ENCODE data around the gene GRIK3. TPM values are rescaled to one million over a fixed set of nuclear protein-coding genes. Genes with fewer than 3 reads are reported as not detected.

The GRIK3 gene
- total and polyA plus RNA-seq, 4 donors = 0.03 to 0.08 (median 0.05) TPM; not detected in 1

DNA sequence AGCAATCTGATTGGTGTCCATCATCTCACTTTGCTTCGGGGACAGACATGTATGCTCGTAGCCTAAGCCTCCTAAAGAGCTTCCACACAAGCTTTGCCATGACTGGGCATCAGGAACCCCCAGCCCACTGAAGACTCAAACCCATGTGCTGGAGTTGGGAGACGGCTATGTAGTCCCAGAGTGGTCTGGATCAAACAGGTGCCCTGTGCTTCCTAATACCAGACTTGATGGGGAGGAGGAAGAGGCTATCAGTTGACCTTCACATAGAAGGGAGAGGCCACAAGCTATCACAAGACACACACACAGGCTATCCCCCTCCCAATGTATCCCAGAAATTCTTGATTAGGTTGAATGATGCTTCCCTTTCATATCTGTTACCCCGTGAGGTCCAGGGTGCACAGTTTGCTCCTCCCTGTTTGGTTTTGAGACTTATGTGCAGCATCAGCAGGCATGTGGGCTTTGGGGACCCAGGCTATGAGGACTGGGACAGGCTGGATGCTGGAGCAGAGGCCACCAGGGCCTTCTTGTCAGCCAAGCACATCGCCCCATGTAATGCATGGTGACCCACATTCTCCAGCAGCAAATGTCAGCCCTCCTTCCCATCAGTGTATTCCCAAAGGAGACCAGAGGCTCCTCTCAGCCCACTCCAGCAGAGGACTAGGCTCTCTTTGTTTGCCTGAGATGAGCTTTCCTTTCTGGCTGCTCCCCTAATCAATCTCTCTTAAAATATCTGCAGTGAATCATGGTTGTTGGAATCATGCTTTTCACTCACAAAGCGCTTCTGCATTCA is 159.8 kb downstream of the GRIK3 start:
- Histone ChIP-seq H3K4me3 (ENCODE audit: low read depth in 1 of 3, low read length in 3 of 3) (no peak overlapping the region), H3K4me1 (ENCODE audit: control insufficient read depth in 4 of 4, insufficient read depth in 4 of 4, low read length in 3 of 4) (no peaks in the 10 kb centered on the region)

DNA sequence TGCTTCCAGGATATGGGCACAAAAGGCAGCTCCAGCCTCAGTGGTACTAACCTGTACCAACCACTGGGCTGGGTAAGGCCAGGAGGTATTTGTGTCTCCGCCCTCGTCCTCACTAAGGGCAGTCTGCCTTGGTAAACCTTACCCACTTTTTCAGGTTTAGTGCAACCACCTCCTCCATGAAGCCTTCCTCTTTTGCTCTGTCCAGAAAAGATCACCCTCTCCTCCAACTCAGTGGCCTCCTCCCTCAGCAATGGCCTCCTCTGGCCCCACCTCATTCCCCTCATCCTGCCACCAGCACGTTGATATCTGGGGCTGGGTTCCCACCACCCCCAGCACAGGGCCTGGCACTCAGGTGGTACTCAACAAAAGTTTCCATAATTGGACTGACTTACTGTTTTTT is 161.5 kb downstream of the GRIK3 start:
- H3K4me1 ChIP-seq (ENCODE audit: control insufficient read depth in 4 of 4, insufficient read depth in 4 of 4, low read length in 3 of 4) = no peaks in the 10 kb centered on the region
- TF ChIP-seq, protein P1, sequence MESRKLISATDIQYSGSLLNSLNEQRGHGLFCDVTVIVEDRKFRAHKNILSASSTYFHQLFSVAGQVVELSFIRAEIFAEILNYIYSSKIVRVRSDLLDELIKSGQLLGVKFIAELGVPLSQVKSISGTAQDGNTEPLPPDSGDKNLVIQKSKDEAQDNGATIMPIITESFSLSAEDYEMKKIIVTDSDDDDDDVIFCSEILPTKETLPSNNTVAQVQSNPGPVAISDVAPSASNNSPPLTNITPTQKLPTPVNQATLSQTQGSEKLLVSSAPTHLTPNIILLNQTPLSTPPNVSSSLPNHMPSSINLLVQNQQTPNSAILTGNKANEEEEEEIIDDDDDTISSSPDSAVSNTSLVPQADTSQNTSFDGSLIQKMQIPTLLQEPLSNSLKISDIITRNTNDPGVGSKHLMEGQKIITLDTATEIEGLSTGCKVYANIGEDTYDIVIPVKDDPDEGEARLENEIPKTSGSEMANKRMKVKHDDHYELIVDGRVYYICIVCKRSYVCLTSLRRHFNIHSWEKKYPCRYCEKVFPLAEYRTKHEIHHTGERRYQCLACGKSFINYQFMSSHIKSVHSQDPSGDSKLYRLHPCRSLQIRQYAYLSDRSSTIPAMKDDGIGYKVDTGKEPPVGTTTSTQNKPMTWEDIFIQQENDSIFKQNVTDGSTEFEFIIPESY (IDR thresholded peaks at IDR 0.05) = no peak
- TF ChIP-seq HNF4A (conservative IDR thresholded peaks at IDR 0.05) (no peak), NR2F2 (IDR thresholded peaks at IDR 0.05) (no peak)
- H3K27ac ChIP-seq (ENCODE audit: low read depth in 1 of 2, low read length in 2 of 2) = no peak overlapping the region
- no peaks in the 10 kb centered on the region for H3K9me3 ChIP-seq (ENCODE audit: control insufficient read depth in 4 of 4, low read length in 3 of 4)
- WGBS = 52% methylated on average over 3 of the region's 3 CpGs
- peaks cover 0 to 3% (median 0%) of the 10 kb centered on the region in 4 donors for H3K27me3 ChIP-seq (ENCODE audit: control insufficient read depth in 4 of 4, insufficient read depth in 4 of 4, low read length in 3 of 4)
- DNase-seq (ENCODE audit: low spot score) = no peak
- no peak overlapping the region for H3K4me3 ChIP-seq (ENCODE audit: low read depth in 1 of 3, low read length in 3 of 3)
- no peaks in the 10 kb centered on the region for H3K36me3 ChIP-seq (ENCODE audit: control insufficient read depth in 4 of 4, insufficient read depth in 3 of 4, low read depth in 1 of 4, low read length in 3 of 4)
- H3K9ac ChIP-seq (ENCODE audit: low read depth in 1 of 2, low read length in 2 of 2) = no peak overlapping the region

More for the DNA sequence above, 159.8 kb downstream of the GRIK3 start:
- H3K9ac ChIP-seq (ENCODE audit: low read depth in 1 of 2, low read length in 2 of 2) = no peak overlapping the region
- no peak overlapping the region for H3K27ac ChIP-seq (ENCODE audit: low read depth in 1 of 2, low read length in 2 of 2)
- WGBS = 65% methylated on average over 6 of the region's 6 CpGs
- no peaks in the 10 kb centered on the region for H3K9me3 ChIP-seq (ENCODE audit: control insufficient read depth in 4 of 4, low read length in 3 of 4)
- no peak for DNase-seq (ENCODE audit: low spot score)
- no peaks in the 10 kb centered on the region for H3K36me3 ChIP-seq (ENCODE audit: control insufficient read depth in 4 of 4, insufficient read depth in 3 of 4, low read depth in 1 of 4, low read length in 3 of 4)
- H3K27me3 ChIP-seq (ENCODE audit: control insufficient read depth in 4 of 4, insufficient read depth in 4 of 4, low read length in 3 of 4) = peaks cover 0 to 3% (median 0%) of the 10 kb centered on the region in 4 donors
- TF ChIP-seq SP1 (IDR thresholded peaks at IDR 0.05) (no peak), JUND (IDR thresholded peaks at IDR 0.05) (no peak), YY1 (IDR thresholded peaks at IDR 0.05) (no peak), TAF1 (conservative IDR thresholded peaks at IDR 0.05) (no peak), HNF4G (IDR thresholded peaks at IDR 0.05) (no peak), HNF4A (conservative IDR thresholded peaks at IDR 0.05) (no peak), EGR1 (IDR thresholded peaks at IDR 0.05; ENCODE audit: low read depth in 2 of 2) (no peak), RAD21 (IDR thresholded peaks at IDR 0.05) (no peak), RXRA (IDR thresholded peaks at IDR 0.05) (no peak), GABPA (IDR thresholded peaks at IDR 0.05 in 1 of 2, conservative IDR thresholded peaks at IDR 0.05 in 1 of 2) (no peak)
- TF ChIP-seq, protein P2, sequence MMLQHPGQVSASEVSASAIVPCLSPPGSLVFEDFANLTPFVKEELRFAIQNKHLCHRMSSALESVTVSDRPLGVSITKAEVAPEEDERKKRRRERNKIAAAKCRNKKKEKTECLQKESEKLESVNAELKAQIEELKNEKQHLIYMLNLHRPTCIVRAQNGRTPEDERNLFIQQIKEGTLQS (IDR thresholded peaks at IDR 0.05) = no peak
- TF ChIP-seq, protein P3, sequence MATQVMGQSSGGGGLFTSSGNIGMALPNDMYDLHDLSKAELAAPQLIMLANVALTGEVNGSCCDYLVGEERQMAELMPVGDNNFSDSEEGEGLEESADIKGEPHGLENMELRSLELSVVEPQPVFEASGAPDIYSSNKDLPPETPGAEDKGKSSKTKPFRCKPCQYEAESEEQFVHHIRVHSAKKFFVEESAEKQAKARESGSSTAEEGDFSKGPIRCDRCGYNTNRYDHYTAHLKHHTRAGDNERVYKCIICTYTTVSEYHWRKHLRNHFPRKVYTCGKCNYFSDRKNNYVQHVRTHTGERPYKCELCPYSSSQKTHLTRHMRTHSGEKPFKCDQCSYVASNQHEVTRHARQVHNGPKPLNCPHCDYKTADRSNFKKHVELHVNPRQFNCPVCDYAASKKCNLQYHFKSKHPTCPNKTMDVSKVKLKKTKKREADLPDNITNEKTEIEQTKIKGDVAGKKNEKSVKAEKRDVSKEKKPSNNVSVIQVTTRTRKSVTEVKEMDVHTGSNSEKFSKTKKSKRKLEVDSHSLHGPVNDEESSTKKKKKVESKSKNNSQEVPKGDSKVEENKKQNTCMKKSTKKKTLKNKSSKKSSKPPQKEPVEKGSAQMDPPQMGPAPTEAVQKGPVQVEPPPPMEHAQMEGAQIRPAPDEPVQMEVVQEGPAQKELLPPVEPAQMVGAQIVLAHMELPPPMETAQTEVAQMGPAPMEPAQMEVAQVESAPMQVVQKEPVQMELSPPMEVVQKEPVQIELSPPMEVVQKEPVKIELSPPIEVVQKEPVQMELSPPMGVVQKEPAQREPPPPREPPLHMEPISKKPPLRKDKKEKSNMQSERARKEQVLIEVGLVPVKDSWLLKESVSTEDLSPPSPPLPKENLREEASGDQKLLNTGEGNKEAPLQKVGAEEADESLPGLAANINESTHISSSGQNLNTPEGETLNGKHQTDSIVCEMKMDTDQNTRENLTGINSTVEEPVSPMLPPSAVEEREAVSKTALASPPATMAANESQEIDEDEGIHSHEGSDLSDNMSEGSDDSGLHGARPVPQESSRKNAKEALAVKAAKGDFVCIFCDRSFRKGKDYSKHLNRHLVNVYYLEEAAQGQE (IDR thresholded peaks at IDR 0.05) = no peak
- TF ChIP-seq, protein P4, sequence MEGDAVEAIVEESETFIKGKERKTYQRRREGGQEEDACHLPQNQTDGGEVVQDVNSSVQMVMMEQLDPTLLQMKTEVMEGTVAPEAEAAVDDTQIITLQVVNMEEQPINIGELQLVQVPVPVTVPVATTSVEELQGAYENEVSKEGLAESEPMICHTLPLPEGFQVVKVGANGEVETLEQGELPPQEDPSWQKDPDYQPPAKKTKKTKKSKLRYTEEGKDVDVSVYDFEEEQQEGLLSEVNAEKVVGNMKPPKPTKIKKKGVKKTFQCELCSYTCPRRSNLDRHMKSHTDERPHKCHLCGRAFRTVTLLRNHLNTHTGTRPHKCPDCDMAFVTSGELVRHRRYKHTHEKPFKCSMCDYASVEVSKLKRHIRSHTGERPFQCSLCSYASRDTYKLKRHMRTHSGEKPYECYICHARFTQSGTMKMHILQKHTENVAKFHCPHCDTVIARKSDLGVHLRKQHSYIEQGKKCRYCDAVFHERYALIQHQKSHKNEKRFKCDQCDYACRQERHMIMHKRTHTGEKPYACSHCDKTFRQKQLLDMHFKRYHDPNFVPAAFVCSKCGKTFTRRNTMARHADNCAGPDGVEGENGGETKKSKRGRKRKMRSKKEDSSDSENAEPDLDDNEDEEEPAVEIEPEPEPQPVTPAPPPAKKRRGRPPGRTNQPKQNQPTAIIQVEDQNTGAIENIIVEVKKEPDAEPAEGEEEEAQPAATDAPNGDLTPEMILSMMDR (IDR thresholded peaks at IDR 0.05; ENCODE audit: low read depth, low read length, missing input control) = no peak

Data from liver (tissue), 9 donors.